HUES64 (cell line): ENCODE data around the gene PPM1F.
A peak's percentile ranks its signal among the peaks of the same experiment; 100 is the strongest.

ENCODE experiments used
- H3K27ac ChIP-seq: 2 replicates; pipeline ENCODE4 v1.7.0; 2013; ENCODE audit warnings: low read depth, low read length, inconsistent platforms
- H3K27me3 ChIP-seq: 2 replicates; pipeline ENCODE4 v1.6.1; 2013; ENCODE audit warnings: mild to moderate bottlenecking, low read length; ENCODE audit not compliant: insufficient read depth
- H3K36me3 ChIP-seq: 2 replicates; pipeline ENCODE4 v1.6.1; 2013; ENCODE audit warnings: mild to moderate bottlenecking, low read length; ENCODE audit not compliant: insufficient read depth
- H3K4me1 ChIP-seq: 2 replicates; pipeline ENCODE4 v1.6.1; 2013; ENCODE audit warnings: mild to moderate bottlenecking, low read length, moderate library complexity; ENCODE audit not compliant: insufficient read depth
- H3K4me3 ChIP-seq: 2 replicates; pipeline ENCODE4 v1.5.1; 2013; ENCODE audit warnings: mild to moderate bottlenecking, low read length, moderate library complexity
- H3K9ac ChIP-seq: 2 replicates; pipeline ENCODE4 v1.6.1; 2013; ENCODE audit warnings: mild to moderate bottlenecking, low read depth, low read length
- H3K9me3 ChIP-seq: 2 replicates; pipeline ENCODE4 v1.6.1; 2013; ENCODE audit warnings: low read depth, low read length; ENCODE audit not compliant: insufficient read depth
- WGBS: fragments of 150-250, 120-280 bp; methylation state at CpG from one replicate; pipeline ENCODE4 v1.1.7; 2013; ENCODE audit warnings: missing lambda C conversion rate; 5-methylcytosine and 5-hydroxymethylcytosine counted together

Gene PPM1F

DNA sequence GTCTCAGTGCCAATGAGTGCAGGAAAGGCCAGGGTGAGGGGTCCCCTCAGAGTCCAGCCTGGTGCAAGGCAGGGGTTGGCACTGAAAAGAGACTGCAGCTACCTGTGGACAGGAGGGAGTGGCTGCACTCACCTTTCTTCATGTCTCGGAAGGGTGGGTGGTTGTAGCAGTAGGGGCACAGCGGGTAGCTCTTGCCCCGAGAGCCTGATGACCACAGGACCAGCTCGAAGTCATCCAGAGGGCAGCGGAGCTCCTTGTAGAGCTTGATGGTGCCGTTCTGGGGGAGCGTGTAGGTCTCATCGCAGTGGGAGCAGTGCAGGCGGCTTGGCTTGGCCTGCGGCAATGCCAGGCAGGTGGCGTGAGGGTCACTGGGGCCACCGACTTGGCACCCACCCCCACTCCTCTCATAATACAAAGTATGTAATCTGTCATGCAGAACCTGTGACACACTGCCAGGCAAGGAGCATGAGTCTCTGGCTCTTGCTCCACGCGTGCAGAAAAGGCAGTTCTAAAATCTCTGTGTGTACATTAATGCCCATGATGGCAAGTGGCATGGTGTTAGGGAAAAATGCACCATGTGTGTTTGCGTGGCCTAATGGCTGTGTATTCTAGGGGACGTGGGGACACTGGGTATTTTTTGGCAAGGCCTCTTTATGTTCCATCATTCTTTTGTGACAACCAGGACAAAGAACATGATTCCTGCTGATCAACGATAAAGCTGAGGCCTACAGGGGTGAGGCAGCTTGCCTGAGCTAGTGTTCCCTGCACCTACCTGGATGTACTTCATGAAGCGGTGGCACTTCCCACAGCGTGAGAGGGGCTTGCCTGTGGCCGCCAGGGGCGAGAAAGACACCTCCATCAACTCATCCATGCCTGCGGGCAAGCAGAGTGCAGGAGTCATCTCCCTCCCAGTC, 6.0 kb upstream of the PPM1F start:
- Histone ChIP-seq H3K27me3 (peaks cover 11% of the 10 kb centered on the region), H3K4me1 (no peaks in the 10 kb centered on the region), H3K9me3 (no peaks in the 10 kb centered on the region), H3K27ac (no peak overlapping the region), H3K9ac (no peak overlapping the region), H3K4me3 (no peak overlapping the region), H3K36me3 (peaks cover 50% of the 10 kb centered on the region)
- WGBS, result 94% methylated on average over 22 of the region's 22 CpGs

DNA sequence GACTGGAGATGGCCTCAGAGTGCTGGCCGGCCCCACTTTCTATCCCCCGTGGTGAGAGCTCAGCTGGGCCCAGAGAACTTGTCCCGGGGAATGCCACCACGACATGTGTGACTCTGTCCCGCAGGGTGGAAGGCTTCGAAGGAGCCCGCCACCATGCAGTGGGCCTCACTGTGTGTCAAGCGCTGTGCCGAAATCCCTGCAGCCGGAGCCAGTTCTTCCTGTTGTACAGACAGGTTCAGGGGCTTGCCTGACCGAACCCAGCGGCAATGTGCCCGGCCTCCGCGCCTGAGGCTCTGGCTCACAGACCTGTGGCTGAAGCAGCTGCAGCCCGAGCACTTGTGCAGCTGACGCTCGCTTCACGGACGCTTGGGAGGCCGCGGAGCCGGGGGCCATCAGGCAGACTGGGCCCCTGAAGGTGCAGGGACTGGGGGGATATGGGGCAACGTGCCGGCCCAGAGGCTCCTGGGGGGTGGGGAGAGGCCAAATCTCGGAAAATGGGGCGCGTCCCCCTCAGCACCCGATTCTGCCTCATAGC, 650 bp downstream of the PPM1F start:
- H3K4me3 ChIP-seq, result peak overlapping the region; percentile 70
- 26% methylated on average over 29 of the region's 29 CpGs for WGBS
- peaks cover 14% of the 10 kb centered on the region for H3K27me3 ChIP-seq
- no peaks in the 10 kb centered on the region for H3K9me3 ChIP-seq
- no peak overlapping the region for H3K27ac ChIP-seq
- H3K4me1 ChIP-seq, result peaks cover 12% of the 10 kb centered on the region
- no peak overlapping the region for H3K9ac ChIP-seq
- no peaks in the 10 kb centered on the region for H3K36me3 ChIP-seq

- H3K36me3 ChIP-seq, result no peaks in the 10 kb centered on the region
- 96% methylated on average over 7 of the region's 7 CpGs for WGBS
- H3K9me3 ChIP-seq, result no peaks in the 10 kb centered on the region
- H3K9ac ChIP-seq, result no peak overlapping the region
- H3K4me3 ChIP-seq, result no peak overlapping the region
- H3K27ac ChIP-seq, result no peak overlapping the region
- H3K27me3 ChIP-seq, result peaks cover 10% of the 10 kb centered on the region
- peaks cover 15% of the 10 kb centered on the region for H3K4me1 ChIP-seq
Observed at GRCh38 chr22:21951062-21951461, 1.6 kb downstream of the PPM1F start.

GRCh38 chr22:21949948-21950347, 2.7 kb downstream of the PPM1F start:
- peaks cover 10% of the 10 kb centered on the region for H3K27me3 ChIP-seq
- H3K9ac ChIP-seq, result no peak overlapping the region
- WGBS, result 93% methylated on average over 1 of the region's 1 CpG
- H3K9me3 ChIP-seq, result no peaks in the 10 kb centered on the region
- no peak overlapping the region for H3K4me3 ChIP-seq
- no peak overlapping the region for H3K27ac ChIP-seq
- H3K4me1 ChIP-seq, result peaks cover 15% of the 10 kb centered on the region
- peaks cover 8% of the 10 kb centered on the region for H3K36me3 ChIP-seq

DNA sequence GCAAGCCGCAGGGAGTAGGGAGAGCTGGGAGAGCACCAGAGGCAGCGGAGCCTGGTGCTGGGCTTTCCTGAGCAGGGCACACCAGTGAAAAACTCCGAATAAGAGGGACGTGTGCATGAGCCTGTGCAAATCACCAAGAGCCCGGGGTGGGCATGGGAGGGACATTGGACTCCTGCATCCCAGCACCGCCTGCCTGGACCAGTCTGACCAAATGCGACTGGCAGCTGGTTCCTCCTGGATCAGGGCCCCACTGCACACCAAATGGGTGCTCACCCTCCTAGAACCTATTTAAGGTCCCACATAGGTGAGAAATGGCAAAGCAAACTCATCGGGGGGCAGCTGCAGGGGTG, 3.1 kb downstream of the PPM1F start:
- peaks cover 15% of the 10 kb centered on the region for H3K4me1 ChIP-seq
- H3K4me3 ChIP-seq, result no peak overlapping the region
- WGBS, result 92% methylated on average over 8 of the region's 8 CpGs
- peaks cover 6% of the 10 kb centered on the region for H3K27me3 ChIP-seq
- no peaks in the 10 kb centered on the region for H3K9me3 ChIP-seq
- H3K27ac ChIP-seq, result no peak overlapping the region
- H3K36me3 ChIP-seq, result peaks cover 12% of the 10 kb centered on the region
- H3K9ac ChIP-seq, result no peak overlapping the region

DNA sequence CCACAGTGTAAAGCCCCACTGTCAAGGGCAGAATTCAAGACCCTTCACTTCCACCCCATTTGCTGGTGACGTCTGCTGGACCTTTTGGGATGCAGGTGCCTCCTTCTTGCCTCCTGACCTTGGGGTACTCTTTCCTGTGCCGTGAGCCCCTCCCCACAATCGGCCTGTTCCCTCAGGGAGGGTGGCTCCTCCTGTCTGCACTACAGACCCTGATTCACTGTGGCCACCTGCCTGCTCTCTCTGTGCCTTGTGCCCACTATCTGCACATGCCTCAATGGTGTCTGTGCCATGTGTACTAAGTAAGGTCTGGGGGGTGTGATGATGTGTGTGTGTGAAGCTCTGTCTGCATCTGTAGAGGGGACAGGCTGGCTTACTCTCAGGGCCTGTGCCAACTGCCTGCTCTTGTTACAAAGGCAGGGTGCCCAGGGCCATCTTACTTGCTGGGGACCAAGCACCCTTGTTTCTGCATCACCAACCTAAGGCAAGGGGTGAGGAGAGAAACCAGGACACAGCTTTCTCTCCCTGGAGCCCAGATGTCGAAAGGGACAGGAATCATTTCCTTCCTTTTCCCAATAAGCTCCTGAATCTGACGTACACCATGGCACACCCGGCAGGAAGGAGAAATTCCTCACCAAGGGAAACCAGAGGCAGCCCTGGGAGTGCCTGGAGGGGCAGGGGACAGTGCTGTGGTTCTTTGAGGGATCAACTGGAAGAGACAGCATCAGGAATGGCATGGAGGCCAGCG, 3.7 kb downstream of the PPM1F start:
- peaks cover 12% of the 10 kb centered on the region for H3K36me3 ChIP-seq
- H3K9ac ChIP-seq, result no peak overlapping the region
- H3K4me1 ChIP-seq, result peaks cover 15% of the 10 kb centered on the region
- H3K9me3 ChIP-seq, result no peaks in the 10 kb centered on the region
- no peak overlapping the region for H3K27ac ChIP-seq
- no peak overlapping the region for H3K4me3 ChIP-seq
- H3K27me3 ChIP-seq, result peaks cover 6% of the 10 kb centered on the region
- 94% methylated on average over 7 of the region's 7 CpGs for WGBS

- no peak overlapping the region for H3K9ac ChIP-seq
- H3K36me3 ChIP-seq, result peaks cover 12% of the 10 kb centered on the region
- H3K27ac ChIP-seq, result no peak overlapping the region
- no peaks in the 10 kb centered on the region for H3K9me3 ChIP-seq
- WGBS, result 88% methylated on average over 8 of the region's 8 CpGs
- no peak overlapping the region for H3K4me3 ChIP-seq
- H3K4me1 ChIP-seq, result peaks cover 15% of the 10 kb centered on the region
- peaks cover 6% of the 10 kb centered on the region for H3K27me3 ChIP-seq
Observed at GRCh38 chr22:21948390-21948789, 4.3 kb downstream of the PPM1F start.

DNA sequence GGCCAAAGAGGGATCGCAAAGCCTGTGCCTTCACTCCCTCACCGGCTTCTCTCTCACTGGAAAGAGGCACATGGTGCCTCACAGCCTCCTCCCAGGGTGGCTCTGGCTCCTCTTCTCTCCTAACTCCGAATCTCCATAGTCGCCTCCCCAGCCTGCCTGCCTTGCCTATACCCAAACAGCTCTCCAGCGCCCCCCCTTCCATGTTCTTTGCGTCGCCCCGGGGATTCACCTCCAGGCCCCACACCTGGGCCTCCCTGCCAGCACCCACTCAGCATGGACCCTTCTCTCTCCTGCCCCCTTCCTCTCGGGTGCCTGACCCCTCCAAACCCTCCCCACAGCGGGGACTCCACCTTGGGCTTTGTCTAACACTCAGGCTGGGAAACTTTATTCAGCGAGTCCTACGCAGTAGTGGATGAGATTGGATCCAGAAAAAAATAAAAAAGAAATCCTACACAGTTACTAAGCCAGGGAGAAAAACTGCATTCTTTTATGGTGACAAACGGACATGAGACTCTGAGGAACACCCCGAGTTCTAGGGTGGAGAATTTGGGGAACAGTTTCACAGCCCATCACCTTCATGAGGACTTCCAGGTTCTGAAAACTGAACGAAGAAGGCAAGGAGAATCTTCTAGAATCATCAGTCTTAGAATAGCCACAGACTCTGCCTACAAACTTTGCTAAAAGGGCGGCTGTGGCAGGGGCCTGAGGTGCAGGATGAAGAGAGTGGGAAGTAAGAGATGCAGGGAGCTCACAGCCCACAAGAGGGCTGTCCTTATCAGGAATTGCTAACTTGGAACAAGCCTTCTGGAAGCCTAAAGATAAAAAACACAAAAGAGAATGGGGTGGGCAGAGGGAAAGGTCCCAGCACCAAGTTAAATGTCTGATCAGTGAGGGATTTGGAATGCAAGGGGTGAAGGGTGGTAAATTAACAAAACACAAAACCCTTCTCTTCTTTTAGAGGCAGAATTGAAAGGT, 5.3 kb downstream of the PPM1F start:
- Histone ChIP-seq H3K9ac (peak overlapping the region; percentile 38; the same call in 1 of the 2 replicates), H3K4me3 (no peak overlapping the region), H3K27me3 (peaks cover 6% of the 10 kb centered on the region), H3K27ac (peak overlapping the region; percentile 12; the same call in 1 of the 2 replicates), H3K36me3 (peaks cover 12% of the 10 kb centered on the region), H3K4me1 (peaks cover 15% of the 10 kb centered on the region), H3K9me3 (no peaks in the 10 kb centered on the region)
- 73% methylated on average over 14 of the region's 16 CpGs for WGBS

DNA sequence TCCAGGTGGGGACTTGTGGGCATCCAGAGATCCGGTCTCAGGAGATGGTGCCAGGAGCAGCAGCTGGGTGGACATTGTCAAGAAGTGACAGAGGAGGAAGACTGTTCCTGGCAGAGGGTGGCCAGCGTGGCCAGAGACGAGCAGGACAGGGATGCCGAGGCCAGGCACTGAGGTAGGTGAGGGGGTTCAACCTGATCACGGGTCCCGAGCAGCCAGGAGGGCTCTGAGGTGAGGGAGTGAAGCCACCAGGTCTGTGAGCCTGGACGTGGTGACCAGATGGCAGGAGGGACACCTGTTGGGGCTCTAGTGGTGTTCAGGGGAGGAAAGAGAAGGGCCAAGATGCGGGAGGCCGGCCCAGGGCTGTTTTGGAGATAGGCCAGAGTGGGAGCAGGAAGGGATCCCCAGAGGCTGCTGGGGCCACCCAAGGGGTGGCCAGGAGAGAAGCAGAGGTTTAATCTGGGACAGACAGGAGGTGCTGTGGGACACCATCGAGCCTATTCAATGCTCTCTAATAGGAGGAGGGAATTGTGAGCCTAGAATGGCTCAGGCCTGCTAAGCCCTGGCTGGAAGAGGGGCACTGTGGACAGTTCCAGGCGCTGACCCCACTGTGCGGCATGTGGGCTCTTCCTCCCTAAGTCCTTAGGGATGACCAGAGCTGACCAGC, 6.3 kb downstream of the PPM1F start:
- WGBS, result 92% methylated on average over 12 of the region's 12 CpGs
- Histone ChIP-seq H3K4me3 (no peak overlapping the region), H3K9me3 (no peaks in the 10 kb centered on the region), H3K27me3 (peaks cover under 1% of the 10 kb centered on the region), H3K36me3 (peaks cover 12% of the 10 kb centered on the region), H3K4me1 (peaks cover 12% of the 10 kb centered on the region), H3K9ac (no peak overlapping the region), H3K27ac (no peak overlapping the region)
